HG03565 (cell line): ENCODE measurements around the gene DCX.

Experiments
- ATAC-seq: cut with Tn5 transposase; IDR thresholded peaks from one replicate; pipeline ENCODE4 v1.9.1; 2021; ENCODE audit warnings: mild to moderate bottlenecking, moderate library complexity; ENCODE audit not compliant: unreplicated experiment

Gene DCX

DNA sequence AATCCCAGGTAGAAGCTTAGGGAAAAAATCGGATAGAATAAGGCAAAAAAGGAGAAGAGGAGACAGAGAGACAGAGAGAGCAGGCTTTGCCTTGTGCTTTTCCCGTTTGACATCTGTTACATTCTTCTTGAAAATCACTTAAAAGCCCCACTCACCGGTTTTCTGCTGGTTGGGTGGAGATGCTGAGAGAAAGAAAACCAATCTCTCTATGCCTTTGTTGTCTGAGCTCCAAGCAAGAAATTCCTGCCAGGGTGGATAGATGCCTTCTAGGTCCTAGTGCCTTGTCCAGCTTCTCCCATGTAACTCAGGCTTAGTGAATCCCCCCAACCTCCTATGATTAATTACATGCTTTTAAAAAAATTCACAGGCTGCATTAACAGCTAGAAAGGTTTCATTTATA lies at the start of gene DCX:
Gene DCX, minus strand, starts transcription at position 210 of the 400 bp plus-strand sequence. CDS start 1,794 bp downstream, outside the sequence.
- no peak for ATAC-seq

DNA sequence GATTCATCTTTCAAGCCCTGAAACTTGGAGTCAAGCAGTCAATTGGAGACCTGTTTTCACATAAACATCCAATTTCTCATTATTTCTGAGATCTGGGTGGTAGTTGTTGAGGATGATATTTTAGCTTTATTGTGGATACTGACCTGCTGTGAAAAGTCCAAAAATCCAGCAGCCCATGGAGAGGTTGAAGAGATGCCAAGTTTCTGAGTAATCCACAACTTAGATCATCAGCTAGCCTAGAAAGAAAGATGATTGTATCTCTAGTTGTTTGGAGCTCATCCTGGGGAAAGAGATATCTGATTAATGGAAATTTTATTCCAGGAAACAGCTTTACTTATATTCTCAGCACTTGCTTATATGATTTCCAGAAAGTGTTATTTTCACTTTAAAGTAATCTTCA lies 48.6 kb upstream of the DCX start:
- ATAC-seq: no peak

DNA sequence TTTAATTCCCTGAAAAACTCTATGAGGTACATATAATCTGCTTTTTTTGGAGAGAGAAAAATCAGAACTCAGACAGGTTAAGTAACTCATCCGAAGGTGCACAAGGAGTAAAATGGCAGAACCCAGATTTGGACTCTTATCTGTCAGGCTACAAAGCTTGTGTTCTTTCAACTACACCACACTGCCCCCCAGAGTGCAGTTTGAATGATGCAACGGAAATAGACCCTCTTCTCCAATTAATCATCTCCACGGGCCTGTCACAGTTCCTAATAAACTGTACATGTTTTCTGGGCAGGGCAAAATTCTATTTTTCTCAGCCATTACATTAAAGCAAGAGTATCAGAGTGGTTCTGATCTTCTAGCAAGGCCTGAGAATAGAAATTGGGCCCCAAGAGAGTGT lies 35.3 kb upstream of the DCX start:
- ATAC-seq: peak; percentile 71

DNA sequence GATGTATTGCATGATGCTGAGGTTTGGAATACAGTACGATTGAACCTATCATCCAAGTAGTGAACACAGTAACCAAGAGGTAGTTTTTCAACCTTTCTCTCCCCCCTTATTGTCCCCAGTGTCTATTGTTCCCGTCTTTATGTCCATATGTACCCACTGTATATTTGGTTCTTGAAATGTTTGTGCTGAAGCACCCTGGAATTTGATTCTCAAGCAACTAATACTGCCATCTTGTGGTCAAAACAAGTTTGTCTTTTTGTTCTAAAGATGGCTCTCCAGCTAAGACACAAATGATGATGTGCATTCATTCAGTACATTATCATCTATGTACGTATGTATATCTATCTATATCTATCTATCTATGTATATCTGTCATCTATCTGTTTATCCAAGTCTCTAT lies 33.5 kb upstream of the DCX start:
- ATAC-seq: no peak

DNA sequence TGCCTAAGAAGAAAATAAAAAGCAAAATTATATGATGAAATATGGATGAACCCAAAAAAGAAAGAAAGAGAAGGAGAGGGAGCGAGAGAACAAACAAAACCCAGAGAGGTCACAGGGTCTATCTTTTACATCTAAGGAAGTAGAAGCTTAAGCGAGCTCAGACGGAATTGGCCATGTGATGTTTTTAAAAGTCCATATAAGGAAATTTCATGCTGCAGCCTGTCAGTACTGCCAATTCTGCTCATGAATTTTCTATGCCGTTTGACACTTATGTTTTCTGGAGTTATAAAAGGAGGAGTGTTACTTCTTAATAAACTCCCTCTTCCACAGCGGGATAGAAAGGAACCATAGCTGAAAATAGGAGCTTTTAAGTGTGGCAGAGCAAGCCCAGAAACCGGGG lies 32.9 kb upstream of the DCX start:
- no peak for ATAC-seq

DNA sequence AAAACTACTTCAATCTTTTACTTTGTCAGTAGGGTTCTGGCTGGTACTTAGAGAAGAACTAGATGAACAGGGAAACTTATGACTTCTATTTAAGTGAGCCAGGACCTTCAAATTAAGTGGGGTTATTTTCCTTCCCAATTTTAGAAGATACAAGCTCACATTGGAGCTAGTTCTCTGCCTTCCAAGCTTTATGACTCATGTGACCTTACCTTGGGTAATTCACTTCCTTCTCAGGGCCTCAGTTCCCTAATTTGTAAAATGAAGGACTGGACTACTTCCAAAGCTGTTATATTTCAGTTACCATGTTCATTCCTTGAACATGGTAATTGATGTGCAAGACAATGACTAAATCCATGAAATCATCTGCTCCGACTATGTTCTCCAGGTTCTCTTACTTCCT lies 32.0 kb upstream of the DCX start:
- ATAC-seq: no peak

DNA sequence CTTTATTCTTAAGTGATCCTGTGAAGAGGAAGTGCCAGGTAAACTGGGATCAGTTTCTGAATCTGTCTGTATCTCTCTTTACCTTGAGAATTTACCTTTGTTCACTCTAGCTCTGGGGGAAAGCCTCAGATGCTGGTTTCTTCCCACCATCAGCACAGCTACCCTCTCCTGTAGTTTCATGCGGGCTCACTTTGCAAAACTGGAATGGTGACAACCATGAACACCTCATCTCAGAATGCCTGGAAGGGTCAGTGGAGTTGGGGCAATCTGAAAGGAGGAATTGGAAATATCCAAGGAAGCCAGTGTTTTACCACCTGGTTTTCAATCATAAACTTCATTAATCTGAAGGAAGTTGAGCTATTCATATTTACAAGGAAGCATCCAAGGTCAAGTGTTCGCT lies 30.8 kb upstream of the DCX start:
- ATAC-seq: no peak

DNA sequence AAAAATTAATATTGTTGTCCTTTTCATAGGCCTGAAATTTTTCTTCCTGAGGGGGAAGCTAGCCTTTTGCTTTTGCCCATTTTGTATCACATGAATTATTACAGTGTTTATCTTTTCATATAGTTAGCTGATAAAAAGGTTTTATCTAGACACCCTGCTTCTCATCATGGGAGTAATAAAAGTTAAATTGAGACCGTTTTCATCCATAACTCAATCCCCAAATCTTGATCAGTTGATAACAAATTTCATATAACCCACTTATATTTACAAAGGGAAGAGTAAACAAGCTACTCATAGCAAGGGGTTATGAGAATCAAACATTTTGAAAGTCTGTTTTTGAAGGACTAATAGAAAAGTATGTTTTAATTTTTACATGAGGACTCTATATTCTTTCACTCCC lies 23.5 kb upstream of the DCX start:
- no peak for ATAC-seq

DNA sequence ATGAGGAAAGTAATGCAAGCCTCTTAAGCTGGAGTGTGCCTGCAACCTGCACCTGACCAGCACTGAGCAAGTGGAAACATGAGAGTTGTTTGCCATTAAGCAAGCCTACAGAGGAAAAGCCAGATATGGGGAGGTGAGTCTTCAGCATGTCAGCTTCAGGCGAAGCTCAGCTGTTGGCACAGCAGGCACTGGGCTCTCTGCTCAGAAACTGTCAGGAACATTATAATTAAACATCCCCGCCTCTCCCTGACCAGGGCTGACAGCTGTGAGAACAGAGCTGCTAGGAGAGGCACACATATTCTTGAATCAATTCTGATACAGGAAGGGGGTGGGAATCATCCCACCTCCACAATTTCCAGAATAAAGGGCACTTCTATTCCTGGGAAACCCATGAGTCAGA lies 19.0 kb upstream of the DCX start:
- ATAC-seq: no peak

DNA sequence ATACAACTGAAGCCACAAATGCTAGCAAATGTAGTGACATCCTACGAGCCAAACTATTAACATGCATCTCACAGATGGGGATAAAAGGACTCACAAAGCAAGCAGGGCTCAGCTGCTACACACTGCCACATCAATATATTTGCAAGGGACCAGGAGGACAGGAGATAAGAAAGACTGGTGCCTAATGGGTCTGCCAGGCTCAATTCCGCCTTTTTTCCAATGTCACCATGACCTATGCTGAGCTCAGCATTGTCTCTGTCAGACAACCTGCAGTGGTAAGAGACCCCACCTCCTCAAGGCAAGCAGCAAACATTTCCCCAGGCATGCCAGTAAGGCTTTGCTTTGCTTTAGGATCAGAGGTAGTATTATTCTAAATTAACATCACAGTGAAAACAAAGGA lies 435 bp downstream of the DCX start:
- no peak for ATAC-seq

DNA sequence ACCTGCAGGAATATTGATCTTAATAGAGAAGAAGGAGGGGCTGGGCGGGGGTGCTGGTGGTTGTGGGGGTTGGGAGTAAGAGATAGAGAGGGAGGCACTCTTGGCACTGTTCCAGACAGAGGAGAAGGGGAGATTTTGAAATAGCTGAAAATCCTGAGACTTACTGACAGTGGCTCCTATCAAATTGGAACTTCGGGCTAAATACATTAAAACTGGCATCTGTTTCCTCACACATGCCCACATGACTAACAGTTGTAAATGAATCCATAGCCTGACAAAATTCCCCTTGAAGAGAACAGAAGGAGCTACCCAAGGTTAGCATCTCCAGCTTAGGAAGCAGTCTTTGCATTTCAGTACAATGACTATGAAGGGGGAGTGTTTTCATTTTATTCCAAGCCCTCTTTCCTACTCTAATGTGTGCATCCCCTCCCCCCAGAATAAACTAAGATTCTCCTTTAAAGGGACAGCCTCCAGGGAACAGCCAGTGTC lies 1.4 kb downstream of the DCX start:
- no peak for ATAC-seq

DNA sequence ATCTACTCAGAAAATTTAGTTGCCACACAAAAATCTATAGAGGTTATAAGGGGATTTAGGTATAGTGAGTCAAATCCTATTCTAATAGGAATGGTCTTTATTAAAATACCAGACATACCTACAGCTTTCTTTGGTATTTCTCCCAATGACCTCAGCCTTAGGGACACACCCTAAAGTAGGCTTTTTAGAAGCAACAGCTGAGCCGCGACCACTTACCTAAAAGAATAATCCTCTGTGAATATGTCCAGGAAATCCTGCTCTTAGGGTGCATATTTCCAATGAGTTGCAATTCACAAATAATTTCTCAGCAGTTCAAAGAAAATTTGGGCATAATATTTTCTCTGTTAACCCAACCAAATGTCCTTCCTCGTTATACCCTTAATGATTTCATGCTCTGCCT lies 2.7 kb downstream of the DCX start:
- ATAC-seq: no peak

DNA sequence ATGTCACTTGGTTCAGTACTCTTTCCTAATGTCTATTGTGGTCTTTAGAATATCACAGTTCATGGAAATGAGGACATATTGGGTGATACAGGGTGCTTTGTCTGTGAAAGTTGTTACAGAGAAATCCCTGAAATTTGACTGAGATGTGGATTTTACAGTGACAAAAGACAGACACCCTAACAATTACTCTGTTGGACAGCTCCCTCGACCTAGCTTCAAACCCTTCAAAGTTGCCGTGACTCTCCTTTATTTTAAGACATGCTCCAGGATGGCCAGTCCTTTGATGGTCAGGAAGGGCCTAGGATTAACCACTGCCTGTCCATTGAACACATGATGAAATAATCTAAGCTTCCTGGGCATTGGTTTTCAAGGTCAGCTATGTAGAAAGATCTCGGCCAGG lies 4.0 kb downstream of the DCX start:
- ATAC-seq: no peak

DNA sequence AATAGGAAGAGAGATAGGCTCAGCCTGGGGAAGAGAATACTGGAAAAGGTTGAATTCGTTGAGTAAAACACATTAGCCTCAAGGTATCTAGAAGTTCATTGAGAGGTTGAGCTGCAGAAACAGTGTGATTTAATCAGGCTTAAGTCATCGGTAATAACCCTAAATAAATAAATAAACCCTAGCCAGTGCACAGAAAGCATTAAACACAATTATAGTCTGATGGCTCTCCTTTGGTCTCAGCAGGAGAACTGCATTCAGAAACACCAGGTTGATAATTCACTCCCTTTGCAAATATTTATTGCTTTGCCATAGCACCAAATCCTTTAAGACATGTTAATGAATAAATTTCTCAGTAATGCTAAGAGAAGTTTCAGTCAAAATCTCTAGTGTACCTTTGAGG lies 9.6 kb downstream of the DCX start:
- no peak for ATAC-seq

DNA sequence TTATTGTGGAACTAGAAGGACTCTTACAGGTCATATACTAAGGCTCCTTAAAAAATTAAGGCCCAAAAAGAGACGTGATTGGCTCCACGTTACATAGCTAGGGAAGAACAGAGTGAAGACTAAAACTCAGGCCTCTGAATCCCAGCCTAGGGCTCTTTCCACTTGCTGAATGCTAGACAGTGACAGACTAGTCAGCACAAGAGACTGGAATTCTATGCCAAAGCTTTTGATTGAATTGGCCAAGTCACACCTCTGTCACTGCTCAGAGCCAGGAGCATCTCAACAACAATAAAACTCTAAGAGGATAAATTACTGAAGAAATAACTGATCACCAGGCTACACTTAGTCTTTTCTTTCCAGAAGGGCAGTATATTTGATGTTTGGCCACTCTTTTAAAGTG lies 16.8 kb downstream of the DCX start:
- no peak for ATAC-seq

DNA sequence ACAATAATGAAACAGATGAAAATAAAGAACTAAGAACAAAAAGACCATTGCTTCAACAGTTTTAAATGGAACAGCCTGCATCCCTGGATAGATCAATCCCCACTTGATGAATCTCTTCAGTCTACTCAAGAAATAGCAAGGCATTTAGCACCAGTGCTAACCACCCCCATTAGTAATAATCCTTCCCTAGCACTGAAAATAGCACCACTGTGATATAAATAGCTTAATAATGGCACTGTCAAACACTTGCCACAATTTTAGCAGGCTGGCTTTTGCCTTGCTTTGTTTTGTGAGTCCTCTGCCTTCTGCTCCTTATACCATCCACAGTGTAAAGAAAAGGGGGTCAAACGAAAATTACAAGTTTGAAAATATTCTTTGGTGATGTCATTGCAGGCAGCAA lies 17.4 kb downstream of the DCX start:
- no peak for ATAC-seq

DNA sequence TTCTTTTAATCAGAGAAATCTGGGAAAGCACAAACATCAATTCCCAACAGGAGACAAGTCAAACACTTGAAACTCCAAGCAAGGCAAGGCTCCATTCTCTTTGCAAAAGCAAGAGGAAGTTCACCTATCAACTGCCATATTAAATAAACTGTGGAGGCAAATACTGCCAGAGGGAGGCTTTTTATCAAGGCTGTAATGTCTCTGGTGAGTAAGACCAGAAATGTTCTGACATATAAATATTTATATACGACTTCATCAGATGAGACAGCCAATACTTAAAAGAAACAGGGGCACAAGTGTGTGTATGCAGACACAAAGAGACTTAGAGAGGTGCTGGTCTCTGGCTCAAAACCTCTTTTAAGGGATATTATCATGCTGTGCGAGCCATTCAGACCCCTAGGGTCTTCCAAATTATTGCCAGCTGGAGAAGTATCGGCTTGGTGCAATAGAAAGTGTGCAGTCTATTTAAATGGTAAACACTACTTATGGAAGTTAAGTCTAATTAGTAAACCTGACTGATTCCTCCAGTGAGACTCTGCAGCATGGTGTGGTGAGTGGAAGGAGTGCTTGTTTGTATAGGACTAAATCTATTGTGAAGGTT lies 24.4 kb downstream of the DCX start:
- ATAC-seq: no peak

DNA sequence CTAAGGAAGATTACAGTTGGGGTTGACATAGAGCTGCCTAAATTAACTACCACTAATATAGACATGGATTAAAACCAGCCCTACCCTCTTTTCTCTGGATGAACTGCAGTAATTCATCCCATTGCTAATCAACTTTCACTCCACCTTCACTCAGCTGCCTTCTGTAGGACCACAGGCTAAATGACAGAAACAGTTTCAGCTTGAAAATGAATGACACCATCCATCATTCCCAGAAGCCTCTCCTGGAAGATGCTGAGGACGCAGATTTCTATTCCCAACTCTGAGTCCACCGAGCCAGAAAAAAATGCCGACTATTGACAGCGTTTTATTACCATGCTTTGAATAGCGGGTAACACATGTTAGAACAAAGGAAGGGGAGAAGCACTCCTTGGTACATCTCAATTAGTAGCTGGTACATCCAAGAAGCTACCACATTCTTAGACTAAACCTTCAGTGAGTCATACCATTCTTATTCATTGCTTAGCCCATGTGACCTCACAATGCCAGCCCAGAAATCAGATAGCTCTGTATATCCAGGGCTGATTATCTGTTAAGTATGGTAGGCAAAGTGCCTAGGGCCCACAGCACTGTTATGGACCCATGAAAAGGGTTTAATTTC lies 25.3 kb downstream of the DCX start:
- ATAC-seq: no peak

DNA sequence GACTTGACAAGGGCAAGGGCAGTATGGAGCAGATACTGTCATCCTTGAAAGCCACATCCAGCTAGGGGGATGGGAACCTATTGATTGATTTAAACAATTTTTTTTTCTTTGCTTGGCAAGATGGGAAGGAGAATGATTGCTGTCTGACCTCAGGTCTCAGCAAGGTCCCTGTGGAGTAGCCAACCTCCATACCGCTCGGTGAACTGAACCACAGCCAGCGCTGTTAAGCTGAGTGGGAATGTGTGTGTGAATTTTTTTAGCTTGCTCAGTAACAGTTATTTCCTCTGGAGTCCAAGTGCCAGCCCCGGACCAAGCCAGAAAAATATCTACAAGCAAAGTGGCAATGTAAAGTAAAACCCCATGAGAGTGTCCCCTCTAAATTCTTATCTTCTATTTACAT lies 25.9 kb downstream of the DCX start:
- no peak for ATAC-seq

DNA sequence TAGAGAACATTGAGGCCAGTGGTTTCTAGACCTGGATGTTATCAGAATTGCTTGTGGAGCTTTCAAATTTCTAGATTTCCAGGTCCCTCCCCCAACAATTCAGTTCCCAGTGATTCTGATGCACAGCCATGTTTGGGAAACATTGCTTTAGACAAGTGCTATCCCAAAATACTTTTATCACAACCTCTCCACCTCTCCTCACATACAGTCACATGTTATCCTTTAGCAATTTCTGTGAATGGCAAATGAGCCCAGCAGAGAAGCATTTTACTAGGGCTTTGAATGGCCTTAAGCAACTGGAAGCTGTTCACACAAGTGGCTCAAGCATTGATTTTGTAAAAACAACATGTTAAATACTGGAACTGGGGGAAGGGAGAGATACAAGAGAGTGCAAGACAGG lies 29.7 kb downstream of the DCX start:
- ATAC-seq: no peak

DNA sequence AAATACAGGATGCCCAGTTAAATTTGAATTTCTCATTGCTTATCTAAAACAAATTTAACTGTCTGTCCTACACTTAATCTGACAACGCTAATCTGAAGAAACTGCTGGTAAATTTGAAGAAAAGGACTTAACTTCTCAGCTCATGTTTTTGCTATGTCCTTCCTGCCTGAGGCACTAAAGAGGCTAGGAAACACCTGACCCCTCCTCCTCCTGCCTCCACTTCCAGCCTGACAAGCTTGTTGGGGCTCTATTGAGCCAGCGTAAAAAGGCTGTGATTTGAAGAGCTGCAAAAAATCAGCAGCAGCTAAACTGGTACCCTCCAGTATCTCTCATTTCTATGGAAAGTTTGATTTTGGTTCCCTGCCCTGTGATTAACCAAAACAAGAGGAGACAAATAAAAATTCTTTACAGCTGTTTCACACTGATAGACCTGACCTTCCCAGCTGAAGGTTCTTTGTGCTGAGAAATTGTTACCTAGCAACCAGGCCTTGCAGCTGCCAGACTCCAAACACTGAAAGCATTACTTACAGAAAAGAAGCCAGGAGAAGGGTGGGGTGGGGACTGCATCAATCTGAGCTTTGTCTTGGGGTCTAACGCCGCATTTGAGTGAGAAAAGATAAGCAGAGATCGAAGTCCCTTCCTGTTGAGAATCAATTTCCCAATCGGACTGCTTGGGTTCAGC lies 35.0 kb downstream of the DCX start:
- no peak for ATAC-seq

DNA sequence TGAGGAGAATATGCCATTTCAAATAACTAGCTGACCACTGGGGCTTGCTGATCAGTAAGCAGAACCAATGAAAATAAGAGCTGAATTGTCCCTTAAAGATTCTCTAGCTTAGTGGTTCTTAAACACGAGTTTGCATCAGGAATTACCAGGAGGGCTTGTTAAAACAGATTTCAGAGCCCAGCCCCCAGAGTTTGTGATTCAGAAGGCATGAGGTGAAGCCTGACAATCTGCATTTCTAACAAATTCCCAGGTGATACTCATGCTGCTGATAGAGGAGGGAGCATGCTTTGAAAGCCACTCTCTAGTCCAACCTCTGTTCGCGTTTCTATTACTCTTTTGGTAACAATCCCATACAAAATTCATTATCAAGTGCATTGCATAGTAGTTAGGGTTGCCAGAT lies 35.5 kb downstream of the DCX start:
- ATAC-seq: no peak

DNA sequence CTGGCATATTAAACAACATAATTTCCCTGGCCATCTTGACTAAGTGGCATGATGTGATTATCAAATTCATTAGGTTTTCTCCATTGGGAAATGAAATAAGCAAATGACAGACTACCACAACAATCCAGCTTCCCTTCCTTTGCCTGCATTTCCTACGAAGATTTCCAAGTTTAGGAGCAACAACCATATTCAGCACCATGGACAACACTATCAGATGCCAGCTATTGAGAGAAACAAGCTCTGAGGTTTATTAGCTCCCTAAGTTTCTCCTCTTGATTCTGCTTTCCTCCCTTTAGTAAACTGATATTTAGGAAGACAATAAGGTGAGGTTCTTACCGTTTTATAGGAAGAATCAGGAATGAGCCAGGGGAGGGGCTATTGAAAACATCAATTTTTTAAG lies 36.2 kb downstream of the DCX start:
- ATAC-seq: no peak
